NCI-H1105 (cell line): ENCODE results near the gene PCK2.

Source experiments
- DNase-seq: peaks from one replicate; lab custom pipeline; 2025; lab: John Stamatoyannopoulos, UW

The PCK2 gene

GRCh38 chr14:24136684-24137528 is 42.8 kb downstream of the PCK2 start:
- no peak for DNase-seq

- DNase-seq = no peak
Measured at GRCh38 chr14:24137529-24138395, 43.7 kb downstream of the PCK2 start.

- no peak for DNase-seq
Measured at GRCh38 chr14:24138396-24139271, 44.5 kb downstream of the PCK2 start.

GRCh38 chr14:24139272-24139934 is 45.3 kb downstream of the PCK2 start:
- DNase-seq = no peak

GRCh38 chr14:24141097-24141880 is 47.2 kb downstream of the PCK2 start, which contains the start of gene EMC9:
TSS of gene EMC9 (minus strand) at chr14:24141591. CDS start at chr14:24141304, 287 bp downstream.
- peak; percentile 100 for DNase-seq

GRCh38 chr14:24143511-24143910 is 49.4 kb downstream of the PCK2 start:
- DNase-seq = no peak

GRCh38 chr14:24144451-24144850 is 50.3 kb downstream of the PCK2 start:
- DNase-seq = no peak

GRCh38 chr14:24145219-24145618 is 51.1 kb downstream of the PCK2 start:
- DNase-seq = no peak

- DNase-seq = peak; percentile 29
Measured at GRCh38 chr14:24145690-24146452, 51.8 kb downstream of the PCK2 start.

- DNase-seq = peak; percentile 98
Measured at GRCh38 chr14:24146453-24146977, 52.4 kb downstream of the PCK2 start, which contains the start of gene PSME2. TSS of gene PSME2 (minus strand) at chr14:24146610. CDS start at chr14:24146581, 29 bp downstream.

- peak; percentile 99 for DNase-seq
Measured at GRCh38 chr14:24146978-24147760, 53.1 kb downstream of the PCK2 start, which contains the start of gene RNF31. TSS of gene RNF31 (plus strand) at chr14:24147498. CDS start at chr14:24147699, 201 bp downstream.

GRCh38 chr14:24147761-24148428 is 53.8 kb downstream of the PCK2 start:
- no peak for DNase-seq

- no peak for DNase-seq
Measured at GRCh38 chr14:24149302-24149969, 55.3 kb downstream of the PCK2 start.

GRCh38 chr14:24150061-24150460 is 56.0 kb downstream of the PCK2 start:
- DNase-seq = no peak

GRCh38 chr14:24150567-24150966 is 56.5 kb downstream of the PCK2 start:
- DNase-seq = no peak

- no peak for DNase-seq
Measured at GRCh38 chr14:24150993-24151392, 56.9 kb downstream of the PCK2 start.

- DNase-seq = no peak
Measured at GRCh38 chr14:24151404-24152080, 57.4 kb downstream of the PCK2 start.
